HG02973 (cell line): ENCODE measurements around the gene CUL4A.
"Not testable (repeated sequence)": the region's sequence is repeated elsewhere in the genome, so short reads cannot be mapped to it uniquely, and the experiment has no call there.

ENCODE experiments used
- ATAC-seq: cut with Tn5 transposase; IDR thresholded peaks from one replicate; pipeline ENCODE4 v1.9.1; 2021; ENCODE audit warnings: moderate library complexity; ENCODE audit not compliant: unreplicated experiment

Gene CUL4A

DNA sequence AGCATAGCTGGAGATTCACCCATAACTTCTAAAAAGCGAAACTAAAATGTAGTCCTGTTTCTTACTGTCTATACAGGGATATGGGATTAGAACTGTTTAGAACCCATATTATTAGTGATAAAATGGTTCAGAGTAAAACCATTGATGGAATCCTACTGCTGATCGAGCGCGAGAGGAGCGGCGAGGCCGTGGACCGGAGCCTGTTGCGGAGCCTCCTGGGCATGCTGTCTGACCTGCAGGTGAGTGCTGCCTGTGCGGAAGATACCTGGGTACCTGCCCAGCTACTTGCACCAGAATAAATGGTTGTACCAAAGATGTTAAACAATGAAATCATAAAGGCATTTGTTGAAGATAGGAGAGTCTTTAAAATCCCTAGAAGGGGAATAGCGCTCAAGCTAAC lies 23.7 kb downstream of the CUL4A start:
- ATAC-seq, result no peak

DNA sequence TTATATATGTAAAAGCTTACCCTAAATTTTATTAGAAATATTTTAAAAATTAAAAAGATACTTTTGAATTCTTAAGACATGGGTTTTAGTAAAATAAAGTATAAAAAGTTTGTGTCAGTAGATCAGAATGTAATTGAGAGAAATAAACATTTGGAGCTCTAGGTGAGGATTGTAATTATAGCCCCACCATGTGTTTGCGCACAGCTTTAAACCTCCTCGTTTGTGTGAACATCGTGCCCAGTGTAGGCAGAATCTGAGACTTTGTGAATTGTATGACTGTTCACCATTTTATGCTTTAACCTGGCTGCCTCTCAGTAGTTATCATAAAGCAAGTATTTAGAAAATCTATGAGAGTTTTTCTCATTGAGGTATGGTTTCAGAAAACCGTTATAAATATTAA lies 29.1 kb downstream of the CUL4A start:
- ATAC-seq, result no peak

DNA sequence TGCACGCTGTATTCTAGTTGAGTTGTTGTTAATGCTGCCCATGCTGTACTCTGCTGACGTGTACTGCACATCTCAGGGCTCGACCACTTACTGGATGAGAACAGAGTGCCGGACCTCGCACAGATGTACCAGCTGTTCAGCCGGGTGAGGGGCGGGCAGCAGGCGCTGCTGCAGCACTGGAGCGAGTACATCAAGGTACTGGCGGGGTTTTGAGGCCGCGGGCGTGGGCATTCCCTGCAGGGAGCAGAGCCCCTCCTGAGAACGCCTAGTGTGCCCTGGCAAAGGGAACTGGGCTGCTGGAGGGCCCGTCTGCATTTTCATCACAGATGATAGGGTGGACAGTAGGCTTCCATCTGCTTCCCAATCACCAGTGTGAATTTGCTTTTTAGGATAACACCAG lies 29.9 kb downstream of the CUL4A start:
- ATAC-seq, result no peak

DNA sequence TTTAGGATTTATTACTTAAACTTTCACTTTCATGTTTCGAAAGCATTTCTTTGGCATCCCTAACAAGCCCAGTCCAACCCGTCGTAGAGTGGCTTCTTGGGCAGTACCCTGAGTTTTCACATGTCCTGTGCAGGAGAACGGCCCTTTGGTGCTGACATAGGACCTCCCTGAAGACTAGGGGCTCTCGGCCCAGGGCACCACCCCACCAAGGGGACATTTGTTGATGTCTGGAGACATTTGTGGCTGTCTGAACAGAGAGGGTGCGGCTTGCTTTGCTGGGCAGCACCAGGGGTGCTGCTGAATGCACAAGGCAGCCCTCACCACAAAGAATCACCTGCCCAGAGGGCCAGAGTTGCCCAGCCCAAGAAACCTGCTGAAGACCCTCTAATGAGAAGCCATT lies 30.6 kb downstream of the CUL4A start:
- ATAC-seq, result no peak

DNA sequence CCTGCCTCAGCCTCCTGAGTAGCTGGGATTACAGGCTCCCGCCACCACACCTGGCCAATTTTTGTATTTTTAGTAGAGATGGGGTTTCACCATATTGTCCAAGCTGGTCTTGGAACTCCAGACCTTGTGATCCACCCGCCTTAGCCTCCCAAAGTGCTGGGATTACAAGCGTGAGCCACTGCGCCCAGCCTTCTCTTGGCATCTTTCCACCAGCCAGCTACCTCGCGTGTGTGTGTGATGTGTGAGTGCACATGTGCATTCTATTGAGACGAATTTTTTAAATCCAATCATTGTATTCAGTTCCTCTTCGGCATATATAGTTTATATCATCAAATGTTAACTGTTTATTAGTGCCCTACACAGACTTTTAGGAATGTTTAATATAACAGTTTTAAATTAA lies 32.2 kb downstream of the CUL4A start:
- ATAC-seq, result not testable (repeated sequence)

DNA sequence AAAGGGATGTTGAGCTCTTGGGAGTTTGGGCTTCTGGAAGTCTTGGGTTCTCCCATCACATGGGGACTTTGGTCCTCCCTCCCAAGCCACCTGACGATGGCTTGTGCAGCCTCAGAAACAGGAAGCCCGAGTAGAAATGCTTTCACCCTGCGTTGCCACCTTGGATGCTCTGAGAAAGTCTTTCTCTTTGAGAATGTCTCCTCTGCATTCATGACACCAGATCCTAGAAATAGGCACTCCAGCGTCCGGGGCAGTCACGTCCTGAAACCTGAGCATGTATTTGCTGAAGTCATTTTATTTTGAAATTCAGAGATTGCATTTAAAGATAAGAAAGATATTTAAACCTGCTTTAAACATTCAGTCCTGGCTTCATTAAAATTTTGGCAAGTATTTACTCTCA lies 34.4 kb downstream of the CUL4A start:
- ATAC-seq, result no peak

DNA sequence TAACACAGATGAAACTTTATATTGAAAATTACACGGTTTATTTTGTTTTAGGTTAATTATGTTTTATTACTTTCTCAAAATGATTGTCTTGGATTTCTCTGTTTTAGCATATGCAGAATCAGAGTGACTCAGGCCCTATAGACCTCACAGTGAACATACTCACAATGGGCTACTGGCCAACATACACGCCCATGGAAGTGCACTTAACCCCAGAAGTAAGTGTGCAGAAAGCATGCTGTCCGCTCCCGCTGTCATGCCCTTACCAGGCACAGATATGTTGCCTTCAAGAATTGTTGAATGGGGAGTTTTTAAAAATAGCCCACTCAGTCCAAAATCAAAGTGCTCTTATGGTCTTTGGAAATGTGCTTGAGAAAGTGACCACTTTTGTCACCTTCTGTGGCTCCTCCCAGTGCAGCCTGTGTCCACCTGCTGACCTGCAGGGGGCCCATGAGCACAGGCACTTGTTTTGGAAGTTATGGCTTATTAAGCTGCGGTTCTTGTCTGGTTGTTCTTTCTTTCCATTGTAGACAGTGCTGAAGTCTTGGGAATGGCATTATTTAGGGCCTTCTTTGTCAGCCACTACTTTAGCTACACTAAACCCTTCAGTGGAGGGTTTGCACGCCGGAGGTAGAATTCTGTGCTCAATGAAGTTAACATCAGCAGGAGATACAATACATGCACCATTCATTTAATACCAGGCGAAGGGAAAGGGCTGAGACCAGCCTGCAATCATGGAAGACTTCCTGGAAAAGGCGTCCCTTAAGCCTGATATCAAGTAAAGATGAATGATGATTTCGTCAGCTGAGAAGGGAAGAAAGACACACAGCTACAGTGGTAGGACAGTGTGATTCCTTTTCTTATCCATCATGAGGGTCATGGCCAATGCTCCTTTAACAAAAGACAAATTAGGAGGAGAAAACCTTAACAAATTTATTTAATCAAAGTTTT lies 36.7 kb downstream of the CUL4A start:
- no peak for ATAC-seq

DNA sequence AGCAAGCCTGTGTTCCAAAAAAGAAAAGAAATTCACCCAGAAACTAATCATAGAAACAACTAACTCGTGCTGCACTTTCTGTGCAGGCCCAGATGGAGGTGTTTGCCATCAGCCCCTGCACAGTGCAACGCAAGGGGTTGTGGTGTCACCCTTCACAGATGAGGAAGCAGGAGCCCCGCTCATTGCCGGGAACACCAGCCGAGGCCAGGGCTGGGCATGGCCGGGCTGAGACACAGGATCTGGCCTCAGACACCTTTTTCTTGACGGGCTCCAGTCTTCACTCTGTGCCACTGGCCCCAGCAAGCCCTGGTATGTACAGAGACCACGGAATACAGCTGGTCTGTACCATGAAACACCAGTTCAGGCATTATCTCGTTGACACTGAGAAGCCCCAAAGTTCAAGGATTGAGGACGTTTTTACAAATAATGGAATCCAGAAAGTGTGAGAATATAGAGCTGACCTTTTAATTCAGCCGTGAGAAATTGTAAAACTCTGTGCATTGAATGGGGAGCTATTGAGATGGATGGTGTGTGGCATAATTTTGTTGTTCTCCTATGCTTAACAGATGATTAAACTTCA lies 43.2 kb downstream of the CUL4A start:
- no peak for ATAC-seq

DNA sequence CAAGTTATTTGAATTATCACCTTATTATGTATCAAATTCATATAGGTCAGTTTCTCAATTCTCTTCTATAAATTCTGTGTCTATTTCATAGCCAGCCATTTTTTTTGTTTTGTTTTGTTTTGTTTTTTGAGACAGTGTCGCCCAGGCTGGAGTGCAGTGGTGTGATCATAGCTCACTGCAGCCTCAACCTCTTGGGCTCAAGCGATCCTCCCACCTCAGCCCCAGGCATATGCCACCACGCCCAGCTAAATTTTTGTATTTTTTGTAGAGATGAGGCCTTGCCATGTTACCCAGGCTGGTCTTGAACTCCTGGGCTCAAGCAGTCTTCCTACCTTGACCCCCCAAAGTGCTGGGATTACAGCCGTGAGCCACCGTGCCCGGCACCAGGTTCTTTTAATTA lies 48.5 kb downstream of the CUL4A start:
- ATAC-seq, result not testable (repeated sequence)

DNA sequence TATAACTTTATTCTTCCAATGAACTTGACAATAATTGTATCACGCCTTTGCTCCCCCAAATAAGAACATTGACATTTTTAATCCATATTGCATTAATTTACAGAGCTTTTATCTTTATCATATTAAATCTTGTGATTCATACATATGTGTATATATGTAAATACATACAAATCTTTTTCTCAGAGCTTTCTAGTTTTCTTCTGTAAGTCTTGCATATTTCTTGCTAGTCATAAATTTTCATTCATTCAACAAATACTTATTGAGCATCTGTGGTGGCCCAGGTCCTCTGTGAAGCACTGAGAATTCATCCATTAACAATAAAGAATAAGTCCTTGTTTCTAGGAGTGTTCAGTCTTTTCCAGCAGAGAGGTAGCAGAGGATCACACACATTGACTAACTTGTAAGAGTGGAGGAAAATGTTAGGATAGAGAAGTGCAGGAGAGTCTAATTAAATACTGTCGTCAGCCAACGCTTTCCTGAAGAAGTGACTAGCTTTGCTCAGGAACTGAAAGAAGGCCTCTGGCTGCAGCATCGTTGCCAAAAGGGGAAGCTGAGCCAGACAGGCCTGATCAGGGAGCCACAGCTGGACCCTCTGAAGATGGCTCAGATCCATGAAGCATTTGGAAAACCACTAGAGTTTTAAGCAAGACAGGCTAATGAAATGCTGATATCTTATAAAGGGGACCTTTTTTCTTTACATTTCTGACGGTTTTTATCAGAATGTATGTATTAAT lies 49.1 kb downstream of the CUL4A start:
- ATAC-seq, result no peak

DNA sequence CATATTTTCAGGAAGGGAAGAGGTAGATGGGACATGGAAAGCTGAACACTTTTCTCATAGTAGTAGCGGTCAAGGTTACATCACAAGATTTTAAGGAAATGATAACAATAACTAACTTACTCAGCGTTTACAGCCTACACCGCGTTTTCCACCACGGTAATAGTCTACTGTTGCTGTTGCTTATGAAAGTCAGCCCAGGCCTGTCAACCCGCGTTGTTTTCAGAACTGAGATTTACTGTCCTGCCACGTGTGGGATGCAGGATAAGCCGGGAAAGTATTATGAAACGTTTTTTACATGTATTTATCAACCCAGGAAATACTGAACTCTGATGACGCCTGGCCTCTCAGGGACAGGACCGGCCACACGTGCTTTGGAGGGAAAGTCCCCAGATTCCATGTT lies 51.6 kb downstream of the CUL4A start:
- ATAC-seq, result no peak

DNA sequence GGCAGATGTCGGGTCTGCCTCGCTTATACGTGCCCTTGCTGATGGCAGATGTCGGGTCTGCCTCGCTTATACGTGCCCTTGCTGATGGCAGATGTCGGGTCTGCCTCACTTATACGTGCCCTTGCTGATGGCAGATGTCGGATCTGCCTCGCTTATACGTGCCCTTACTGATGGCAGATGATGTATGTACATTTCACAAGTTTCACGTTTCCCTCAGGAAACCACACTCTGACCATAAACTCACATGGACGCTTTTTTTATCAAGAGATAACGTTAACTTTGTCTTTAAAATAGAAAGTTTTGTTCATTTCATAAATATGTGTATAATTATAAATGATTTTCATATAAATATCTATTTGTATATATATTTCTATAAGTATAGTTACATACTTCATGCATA lies 53.6 kb downstream of the CUL4A start:
- not testable (repeated sequence) for ATAC-seq

DNA sequence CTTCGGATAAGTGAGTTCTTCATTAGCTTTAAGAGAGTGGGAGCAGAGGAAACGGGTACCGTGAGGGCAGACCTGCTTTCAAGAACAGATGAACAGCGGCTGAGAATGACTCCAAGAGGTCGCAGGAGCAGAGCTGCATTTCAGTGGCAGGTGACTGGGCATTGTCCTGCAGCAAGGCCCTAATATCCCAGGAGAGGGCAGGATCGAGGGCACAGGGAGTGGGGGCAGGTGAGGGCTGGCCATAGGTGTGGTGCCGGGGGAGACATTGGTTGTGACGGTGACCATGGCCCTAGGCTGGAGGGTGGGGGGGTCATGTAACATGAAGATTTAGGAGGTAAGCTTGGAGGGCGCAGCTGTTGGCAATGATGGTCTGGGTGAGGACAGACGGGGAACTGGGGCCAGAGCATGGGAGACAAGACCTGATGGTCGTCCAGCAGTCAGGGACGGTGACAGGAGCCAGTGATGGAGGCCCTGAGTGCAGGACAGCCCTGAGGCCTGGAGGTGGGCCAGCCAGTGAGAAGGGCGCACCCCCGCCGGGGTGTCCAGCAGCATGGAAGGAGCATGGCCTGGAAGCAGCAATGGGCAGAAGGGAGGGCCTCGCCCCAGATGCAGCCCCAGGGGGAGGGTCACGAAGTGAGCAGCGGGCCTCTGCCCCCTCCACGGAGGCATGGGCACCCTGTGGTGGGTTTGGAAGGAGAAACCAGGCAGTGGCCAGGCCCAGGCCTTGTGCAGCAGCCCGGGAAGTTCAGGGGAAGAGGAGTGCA lies 58.4 kb downstream of the CUL4A start:
- ATAC-seq, result no peak

DNA sequence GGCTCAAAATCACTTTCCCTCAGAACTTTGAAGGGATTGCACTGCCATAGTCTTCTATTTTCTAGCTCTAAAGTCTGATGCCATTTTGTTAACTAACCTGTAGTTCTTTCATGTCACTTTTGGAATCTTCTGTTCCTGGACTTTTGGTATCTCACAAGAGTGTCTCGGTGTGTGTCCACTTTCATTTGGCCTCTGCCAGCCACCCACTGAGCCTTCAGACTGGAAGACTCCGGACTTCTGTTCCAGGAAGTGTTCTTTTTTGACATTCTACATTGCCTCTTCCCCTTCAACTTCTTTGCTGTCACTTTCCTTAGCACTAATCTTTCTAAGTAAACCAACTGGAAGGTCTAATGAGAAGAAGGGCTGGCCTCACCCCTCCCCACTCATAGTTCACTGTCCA lies 62.6 kb downstream of the CUL4A start:
- no peak for ATAC-seq

DNA sequence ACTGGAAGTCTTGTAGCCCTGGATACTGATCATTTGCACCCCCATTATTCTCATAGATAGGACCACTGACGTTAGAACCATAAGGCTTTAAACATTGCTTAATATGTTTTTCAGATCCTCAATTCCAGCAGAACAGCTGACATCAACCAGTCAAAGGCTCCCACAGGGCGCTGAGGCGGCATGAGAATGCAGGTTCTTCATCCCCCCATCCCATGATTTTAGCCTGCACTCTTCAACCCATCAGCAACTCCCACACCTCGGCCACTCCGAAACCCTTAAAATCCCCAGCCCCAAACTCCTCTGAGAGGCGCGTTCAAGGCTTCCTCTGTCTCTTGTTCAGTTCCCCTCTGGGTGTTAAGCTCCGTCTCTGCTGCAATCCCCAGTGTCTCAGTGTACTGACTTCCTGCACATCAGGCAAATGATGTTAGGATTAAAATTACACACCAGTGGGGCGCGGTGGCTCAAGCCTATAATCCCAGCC lies 63.3 kb downstream of the CUL4A start:
- ATAC-seq, result no peak

DNA sequence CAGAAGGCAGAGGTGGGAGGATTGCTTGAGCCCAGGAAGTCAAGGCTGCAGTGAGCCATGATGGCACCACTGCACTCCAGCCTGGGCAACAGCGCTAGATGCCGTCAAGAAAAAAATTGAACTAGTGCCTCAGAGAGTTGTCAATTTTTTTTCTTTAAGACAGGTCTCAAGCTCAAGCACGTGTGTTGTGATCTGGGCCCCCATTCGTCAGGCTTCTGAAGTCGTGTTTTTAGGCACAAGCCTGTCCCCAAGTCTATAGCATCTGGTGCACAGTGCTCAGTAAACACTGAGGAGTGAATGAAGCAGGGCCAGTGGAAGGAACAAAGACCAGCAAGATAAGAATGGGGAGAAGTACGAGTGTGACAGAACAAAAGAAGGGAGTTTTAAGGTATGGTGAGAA lies 63.9 kb downstream of the CUL4A start:
- no peak for ATAC-seq

DNA sequence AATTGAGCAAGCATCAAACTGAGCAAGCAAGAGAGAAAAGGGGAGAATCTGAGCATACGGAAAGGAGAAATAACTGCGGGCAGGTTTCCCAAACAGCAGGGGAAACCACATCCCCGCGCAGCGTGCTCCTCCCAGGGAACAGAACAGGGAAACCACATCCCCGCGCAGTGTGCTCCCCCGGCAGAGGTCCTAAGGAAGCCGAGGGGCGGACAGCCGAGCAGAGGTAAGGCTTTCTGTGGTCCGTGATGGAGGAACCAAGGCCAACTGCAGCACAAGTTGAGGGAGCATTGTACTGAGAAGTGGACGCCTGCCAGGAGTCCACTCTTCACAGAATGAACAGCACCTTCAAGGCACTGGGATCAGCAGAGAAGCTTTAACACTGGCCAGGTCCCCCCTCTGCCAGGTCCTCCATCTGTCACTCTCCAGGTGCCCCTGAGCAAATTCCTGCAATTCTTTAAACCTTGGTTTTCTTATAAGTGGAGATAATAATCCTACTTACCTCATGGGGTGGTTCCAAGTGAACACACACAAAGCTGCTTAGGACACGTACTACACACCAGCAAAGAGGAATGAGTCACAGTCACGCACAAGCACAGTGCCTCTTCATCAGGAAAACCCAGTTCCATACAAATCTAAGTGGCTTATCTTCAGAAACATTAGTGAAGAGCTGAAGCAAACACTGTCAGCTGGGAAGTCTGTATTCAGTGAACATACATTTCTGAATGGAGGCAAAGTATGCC lies 64.6 kb downstream of the CUL4A start:
- ATAC-seq, result no peak

DNA sequence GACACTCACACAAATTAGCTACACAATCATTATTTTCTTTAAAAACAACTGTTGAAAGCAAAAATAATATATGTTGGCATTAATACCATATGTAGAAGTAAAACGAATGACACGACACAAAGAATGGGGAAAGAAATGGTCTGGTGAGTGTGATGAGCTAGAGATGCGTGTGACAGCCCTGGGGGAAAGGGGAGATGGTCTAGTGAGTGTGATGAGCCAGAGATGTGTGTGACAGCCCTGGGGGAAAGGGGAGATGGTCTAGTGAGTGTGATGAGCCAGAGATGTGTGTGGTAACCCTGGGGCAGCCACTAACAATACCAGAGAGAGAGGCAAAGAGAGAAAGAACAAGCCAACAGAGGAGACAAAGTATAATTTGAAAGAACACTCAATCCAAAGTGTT lies 65.3 kb downstream of the CUL4A start:
- ATAC-seq, result no peak

DNA sequence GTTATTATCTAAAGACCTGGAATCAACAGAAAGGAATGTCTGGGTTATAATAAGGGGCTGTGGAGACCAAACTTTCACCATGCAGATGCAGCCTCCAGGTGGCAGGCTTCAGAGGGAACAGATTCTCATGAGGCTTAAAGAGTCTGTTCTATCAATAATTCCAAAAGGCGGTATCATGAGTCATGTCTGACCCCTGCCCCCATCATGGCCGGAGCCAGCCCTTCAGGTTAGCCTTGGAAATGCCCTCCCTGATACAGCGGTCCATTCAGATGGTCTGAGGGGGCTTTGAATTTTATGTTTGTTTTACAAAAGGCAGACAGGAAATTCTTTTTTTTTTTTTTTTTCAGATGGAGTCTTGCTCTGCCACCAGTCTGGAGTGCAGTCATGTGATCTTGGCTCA lies 66.0 kb downstream of the CUL4A start:
- no peak for ATAC-seq

DNA sequence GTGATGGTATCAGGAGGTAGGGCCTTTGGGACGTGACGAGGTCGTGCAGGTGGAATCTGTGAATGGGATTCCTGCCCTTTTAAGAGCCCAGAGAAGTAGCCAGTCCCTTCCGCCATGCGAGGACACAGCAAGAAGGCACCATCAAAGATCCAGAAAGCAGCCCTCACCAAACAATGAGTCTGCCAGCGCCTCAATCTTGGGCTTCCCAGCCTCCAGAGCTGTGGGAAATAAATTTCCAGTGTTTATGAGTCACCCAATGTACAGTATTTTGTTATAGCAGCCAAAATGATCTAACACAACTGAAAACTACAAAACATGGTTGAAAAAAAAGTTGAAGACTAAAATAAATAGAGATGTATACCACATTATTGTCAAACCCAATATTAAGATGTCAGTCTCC lies 70.7 kb downstream of the CUL4A start:
- no peak for ATAC-seq
